PFSK-1 (cell line): ENCODE data around the gene SYNDIG1.

Experiments used
- FOXP2 ChIP-seq: optimal IDR thresholded peaks from 2 replicates; pipeline ENCODE3; 2011; ENCODE audit warnings: borderline replicate concordance, control low read depth, inconsistent platforms; ENCODE audit not compliant: insufficient read depth; ENCODE audit errors: extremely low read length, extremely low read depth
- POLR2AphosphoS5 ChIP-seq: IDR thresholded peaks from 2 replicates; pipeline ENCODE4 v1.6.1; 2012; ENCODE audit warnings: low read depth, mild to moderate bottlenecking, control low read depth, low read length, moderate library complexity
- SIN3A ChIP-seq: IDR thresholded peaks from 2 replicates; pipeline ENCODE4 v1.6.1; 2012; ENCODE audit warnings: mild to moderate bottlenecking, low read length, moderate library complexity, borderline replicate concordance; ENCODE audit not compliant: insufficient read depth
- TAF1 ChIP-seq: IDR thresholded peaks from 2 replicates; pipeline ENCODE4 v1.6.1; 2012; ENCODE audit warnings: low read length, control low read depth, borderline replicate concordance; ENCODE audit not compliant: insufficient read depth
- TF ChIP-seq, protein P1 (sequence below), 2 experiments: IDR thresholded peaks; 2 replicates each; pipeline versions ENCODE4 v1.6.1 to v1.8.0; 2011 to 2012; ENCODE audit warnings: low read depth in 2 of 2, low read length in 2 of 2, control low read depth in 1 of 2, inconsistent platforms in 1 of 2, mild to moderate bottlenecking in 1 of 2, moderate library complexity in 1 of 2; ENCODE audit not compliant: insufficient read depth in 1 of 2

DNA sequence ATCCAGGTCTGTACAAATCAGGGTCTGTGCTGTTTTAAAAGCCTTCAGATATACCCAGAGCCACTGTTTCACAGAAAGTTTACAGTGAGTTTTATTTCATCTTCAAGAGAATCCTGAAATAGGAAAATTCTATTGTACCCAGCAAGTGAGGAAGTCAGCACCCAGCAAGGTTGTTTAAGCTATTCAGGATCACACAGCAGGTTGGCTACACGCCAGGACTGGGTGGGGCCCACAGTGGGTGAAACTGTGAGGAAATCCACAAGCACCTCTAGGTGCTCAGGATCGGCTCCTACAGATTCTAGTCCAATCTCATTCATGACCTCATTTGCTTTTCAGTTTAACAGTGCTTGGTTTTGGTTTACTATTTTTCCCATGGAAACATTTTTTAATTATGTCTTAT, 128.9 kb downstream of the SYNDIG1 start:
- TF ChIP-seq POLR2AphosphoS5 (no peak), TAF1 (no peak), SIN3A (no peak), FOXP2 (no peak)
- TF ChIP-seq, protein P1, sequence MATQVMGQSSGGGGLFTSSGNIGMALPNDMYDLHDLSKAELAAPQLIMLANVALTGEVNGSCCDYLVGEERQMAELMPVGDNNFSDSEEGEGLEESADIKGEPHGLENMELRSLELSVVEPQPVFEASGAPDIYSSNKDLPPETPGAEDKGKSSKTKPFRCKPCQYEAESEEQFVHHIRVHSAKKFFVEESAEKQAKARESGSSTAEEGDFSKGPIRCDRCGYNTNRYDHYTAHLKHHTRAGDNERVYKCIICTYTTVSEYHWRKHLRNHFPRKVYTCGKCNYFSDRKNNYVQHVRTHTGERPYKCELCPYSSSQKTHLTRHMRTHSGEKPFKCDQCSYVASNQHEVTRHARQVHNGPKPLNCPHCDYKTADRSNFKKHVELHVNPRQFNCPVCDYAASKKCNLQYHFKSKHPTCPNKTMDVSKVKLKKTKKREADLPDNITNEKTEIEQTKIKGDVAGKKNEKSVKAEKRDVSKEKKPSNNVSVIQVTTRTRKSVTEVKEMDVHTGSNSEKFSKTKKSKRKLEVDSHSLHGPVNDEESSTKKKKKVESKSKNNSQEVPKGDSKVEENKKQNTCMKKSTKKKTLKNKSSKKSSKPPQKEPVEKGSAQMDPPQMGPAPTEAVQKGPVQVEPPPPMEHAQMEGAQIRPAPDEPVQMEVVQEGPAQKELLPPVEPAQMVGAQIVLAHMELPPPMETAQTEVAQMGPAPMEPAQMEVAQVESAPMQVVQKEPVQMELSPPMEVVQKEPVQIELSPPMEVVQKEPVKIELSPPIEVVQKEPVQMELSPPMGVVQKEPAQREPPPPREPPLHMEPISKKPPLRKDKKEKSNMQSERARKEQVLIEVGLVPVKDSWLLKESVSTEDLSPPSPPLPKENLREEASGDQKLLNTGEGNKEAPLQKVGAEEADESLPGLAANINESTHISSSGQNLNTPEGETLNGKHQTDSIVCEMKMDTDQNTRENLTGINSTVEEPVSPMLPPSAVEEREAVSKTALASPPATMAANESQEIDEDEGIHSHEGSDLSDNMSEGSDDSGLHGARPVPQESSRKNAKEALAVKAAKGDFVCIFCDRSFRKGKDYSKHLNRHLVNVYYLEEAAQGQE (IDR thresholded peaks at IDR 0.05; ENCODE audit: insufficient read depth in 1 of 2, low read depth in 2 of 2, low read length in 2 of 2): no peak
